Transverse colon (tissue), 4 donors: ENCODE data around the gene UNC5C.

ENCODE experiments used
- POLR2AphosphoS5 ChIP-seq, 3 donors: sonication (generic); formaldehyde crosslinking; IDR thresholded peaks; one replicate each; pipeline ENCODE4 v1.6.1; 2016; ENCODE audit warnings: antibody characterized with exemption in 3 of 3
- TF ChIP-seq, protein P1 (sequence below), 5 experiments: fragments of 200-600 bp in 3 of 5; fragments of 450-650 bp in 2 of 5; sonication (generic) in 3 of 5; IDR thresholded peaks; 1 replicate in 2 of 5; 2 replicates in 3 of 5; pipeline ENCODE4 v1.5.1; 2016 to 2017; ENCODE audit warnings: antibody characterized with exemption in 5 of 5, inconsistent platforms in 3 of 5, mild to moderate bottlenecking in 2 of 5, moderate library complexity in 1 of 5

- TF ChIP-seq, protein P1, sequence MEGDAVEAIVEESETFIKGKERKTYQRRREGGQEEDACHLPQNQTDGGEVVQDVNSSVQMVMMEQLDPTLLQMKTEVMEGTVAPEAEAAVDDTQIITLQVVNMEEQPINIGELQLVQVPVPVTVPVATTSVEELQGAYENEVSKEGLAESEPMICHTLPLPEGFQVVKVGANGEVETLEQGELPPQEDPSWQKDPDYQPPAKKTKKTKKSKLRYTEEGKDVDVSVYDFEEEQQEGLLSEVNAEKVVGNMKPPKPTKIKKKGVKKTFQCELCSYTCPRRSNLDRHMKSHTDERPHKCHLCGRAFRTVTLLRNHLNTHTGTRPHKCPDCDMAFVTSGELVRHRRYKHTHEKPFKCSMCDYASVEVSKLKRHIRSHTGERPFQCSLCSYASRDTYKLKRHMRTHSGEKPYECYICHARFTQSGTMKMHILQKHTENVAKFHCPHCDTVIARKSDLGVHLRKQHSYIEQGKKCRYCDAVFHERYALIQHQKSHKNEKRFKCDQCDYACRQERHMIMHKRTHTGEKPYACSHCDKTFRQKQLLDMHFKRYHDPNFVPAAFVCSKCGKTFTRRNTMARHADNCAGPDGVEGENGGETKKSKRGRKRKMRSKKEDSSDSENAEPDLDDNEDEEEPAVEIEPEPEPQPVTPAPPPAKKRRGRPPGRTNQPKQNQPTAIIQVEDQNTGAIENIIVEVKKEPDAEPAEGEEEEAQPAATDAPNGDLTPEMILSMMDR (IDR thresholded peaks at IDR 0.05), result no peak
- no peak for TF ChIP-seq POLR2AphosphoS5 (IDR thresholded peaks at IDR 0.05)
Measured at GRCh38 chr4:95314573-95314972, 234.2 kb downstream of the UNC5C start.
